ENCODE data around the gene FLNB.
A peak's percentile ranks its signal among the peaks of the same experiment; 100 is the strongest.

The FLNB gene

DNA sequence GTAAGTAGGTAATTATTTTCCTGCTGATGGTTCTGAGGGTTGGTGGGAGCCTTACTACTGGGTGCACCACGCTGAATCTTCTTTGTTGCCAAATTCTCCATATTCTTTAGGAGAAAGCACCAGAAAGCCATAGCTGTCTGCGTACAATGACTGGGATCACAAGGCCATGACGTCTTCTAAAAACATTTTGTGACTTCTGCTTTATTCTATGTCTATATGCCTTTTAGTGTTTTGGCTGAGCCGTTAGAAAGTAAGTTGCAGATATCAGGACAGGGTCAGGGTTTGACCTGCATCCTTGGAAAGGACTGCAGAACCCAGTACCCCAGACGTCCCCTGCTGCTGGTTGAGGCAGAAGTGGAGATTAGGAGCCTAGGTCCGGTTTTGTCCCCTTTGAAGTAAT is 107.0 kb downstream of the FLNB start:
- in situ Hi-C loops (cut with MboI; ENCODE audit: low pct_unique_long_range_greater_than_20kb, low sequenced_read_pairs, unreplicated experiment) = no loop called here
- DNase-seq (ENCODE audit: low spot score) = no peak
- TF ChIP-seq, protein P1, sequence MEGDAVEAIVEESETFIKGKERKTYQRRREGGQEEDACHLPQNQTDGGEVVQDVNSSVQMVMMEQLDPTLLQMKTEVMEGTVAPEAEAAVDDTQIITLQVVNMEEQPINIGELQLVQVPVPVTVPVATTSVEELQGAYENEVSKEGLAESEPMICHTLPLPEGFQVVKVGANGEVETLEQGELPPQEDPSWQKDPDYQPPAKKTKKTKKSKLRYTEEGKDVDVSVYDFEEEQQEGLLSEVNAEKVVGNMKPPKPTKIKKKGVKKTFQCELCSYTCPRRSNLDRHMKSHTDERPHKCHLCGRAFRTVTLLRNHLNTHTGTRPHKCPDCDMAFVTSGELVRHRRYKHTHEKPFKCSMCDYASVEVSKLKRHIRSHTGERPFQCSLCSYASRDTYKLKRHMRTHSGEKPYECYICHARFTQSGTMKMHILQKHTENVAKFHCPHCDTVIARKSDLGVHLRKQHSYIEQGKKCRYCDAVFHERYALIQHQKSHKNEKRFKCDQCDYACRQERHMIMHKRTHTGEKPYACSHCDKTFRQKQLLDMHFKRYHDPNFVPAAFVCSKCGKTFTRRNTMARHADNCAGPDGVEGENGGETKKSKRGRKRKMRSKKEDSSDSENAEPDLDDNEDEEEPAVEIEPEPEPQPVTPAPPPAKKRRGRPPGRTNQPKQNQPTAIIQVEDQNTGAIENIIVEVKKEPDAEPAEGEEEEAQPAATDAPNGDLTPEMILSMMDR (IDR thresholded peaks at IDR 0.05; ENCODE audit: extremely low read depth, insufficient read depth, missing control alignments) = no peak

DNA sequence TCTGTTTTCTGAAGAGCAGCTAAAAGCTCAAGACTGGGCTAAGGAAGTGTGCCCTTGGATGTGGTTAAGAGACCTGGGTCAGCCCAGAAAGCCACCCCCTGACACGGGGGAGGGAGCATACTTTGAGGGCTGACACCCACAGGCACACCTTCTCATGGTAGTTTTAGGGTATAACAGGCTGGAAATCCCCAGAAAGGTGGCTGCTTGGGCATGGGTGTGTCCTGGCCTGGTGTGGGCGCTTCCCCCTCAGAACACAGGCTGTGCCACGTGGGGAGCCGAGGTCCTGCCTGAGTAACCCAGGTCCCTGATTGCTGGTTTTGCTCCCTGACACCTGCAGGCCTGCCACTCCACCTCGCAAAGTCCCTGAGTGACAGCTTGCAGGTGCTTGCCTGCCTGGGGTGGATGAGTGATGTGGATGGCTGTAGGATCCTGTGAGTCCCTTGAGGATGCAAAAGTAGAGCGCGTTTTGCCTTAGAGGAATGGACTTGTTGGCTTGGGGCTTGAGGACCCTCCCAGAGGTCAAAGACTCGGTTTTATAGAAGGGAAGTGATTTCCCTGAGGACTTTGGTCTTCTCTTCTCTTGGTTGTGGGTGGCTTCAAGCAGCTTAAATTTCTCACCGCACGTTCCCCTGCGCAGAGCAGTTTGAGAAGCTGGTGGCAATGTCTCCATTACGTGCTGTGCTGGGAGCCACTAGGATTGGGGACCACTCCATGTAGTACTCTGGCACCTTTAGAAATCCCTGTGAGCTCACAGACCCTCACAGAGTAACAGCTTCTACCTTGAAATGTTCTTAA is 108.1 kb downstream of the FLNB start:
- TF ChIP-seq, protein P1 (IDR thresholded peaks at IDR 0.05; ENCODE audit: extremely low read depth, insufficient read depth, missing control alignments) = no peak
- peak; percentile 63 for DNase-seq (ENCODE audit: low spot score)
- in situ Hi-C loops (cut with MboI; ENCODE audit: low pct_unique_long_range_greater_than_20kb, low sequenced_read_pairs, unreplicated experiment) = no loop called here

DNA sequence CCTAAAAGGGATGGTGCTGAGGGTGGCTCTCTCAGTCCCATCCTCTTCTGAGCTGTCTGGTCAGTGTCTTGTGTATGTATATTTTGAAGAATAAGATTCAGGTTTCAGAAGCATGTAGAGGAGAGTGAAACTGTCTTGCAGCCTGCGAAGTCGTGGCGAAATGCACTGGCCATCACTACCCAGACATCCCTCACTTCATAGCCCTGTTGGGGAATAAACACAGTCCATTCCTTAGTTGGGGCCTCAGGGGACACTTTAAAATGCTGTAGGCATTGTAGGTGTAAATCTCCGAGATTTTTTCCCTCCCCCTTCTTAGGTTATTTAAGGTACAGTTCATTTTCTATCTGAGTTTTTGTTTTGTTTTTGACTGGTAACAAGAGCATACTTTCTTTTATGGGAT is 108.8 kb downstream of the FLNB start:
- in situ Hi-C loops (cut with MboI; ENCODE audit: low pct_unique_long_range_greater_than_20kb, low sequenced_read_pairs, unreplicated experiment) = no loop called here
- TF ChIP-seq, protein P1 (IDR thresholded peaks at IDR 0.05; ENCODE audit: extremely low read depth, insufficient read depth, missing control alignments) = no peak
- DNase-seq (ENCODE audit: low spot score) = peak; percentile 34

DNA sequence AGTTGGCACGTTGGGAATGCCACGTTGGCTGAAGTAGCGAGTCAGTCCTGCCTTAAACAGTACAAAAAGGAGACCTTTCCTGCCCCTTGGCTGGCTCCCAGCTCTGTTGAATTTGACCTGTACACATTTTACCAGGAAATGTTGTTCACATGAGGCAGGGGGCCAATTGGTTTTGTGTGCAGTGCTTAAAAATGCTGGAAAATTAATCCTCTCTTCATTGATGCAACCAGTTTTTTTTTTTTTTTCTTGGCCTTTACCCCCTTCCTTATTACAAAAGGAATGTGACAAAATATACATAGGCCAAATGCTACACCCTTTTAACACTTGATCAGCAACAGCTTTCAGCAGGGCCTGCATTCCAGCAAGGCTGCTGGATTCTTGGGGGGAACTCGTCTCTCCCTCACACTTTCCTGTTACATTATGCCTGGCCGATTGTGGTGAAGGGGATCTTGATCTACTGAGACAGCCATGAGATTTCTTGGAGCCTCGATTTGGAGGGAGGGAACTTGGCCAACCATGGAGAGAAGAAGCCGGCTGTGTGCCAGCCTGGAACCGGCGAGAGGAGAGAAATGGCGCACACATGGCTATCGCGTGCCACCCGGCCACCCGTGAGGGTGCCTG is 109.4 kb downstream of the FLNB start:
- in situ Hi-C loops (cut with MboI; ENCODE audit: low pct_unique_long_range_greater_than_20kb, low sequenced_read_pairs, unreplicated experiment) = no loop called here
- DNase-seq (ENCODE audit: low spot score) = no peak
- TF ChIP-seq, protein P1 (IDR thresholded peaks at IDR 0.05; ENCODE audit: extremely low read depth, insufficient read depth, missing control alignments) = no peak

DNA sequence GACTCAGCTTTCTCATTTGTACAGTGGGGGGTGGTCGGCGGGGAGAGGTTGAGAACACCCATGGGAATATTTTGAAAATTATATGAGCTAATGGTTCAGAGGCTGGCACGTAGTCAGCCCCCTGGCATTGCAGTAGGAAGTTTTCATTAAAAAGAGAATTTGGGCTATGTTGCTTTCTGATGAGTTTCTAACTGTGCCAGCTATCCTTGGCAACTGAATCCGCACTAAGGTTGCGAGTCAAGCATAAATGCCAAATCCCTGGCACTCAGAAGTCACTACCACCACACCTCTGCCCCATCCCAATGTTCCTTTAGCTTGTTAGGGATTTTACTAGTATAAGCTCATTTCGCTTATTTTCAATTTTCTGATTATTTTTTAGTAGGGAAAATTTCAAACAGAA is 111.0 kb downstream of the FLNB start:
- DNase-seq (ENCODE audit: low spot score) = no peak
- in situ Hi-C loops (cut with MboI; ENCODE audit: low pct_unique_long_range_greater_than_20kb, low sequenced_read_pairs, unreplicated experiment) = no loop called here
- TF ChIP-seq, protein P1 (IDR thresholded peaks at IDR 0.05; ENCODE audit: extremely low read depth, insufficient read depth, missing control alignments) = no peak

DNA sequence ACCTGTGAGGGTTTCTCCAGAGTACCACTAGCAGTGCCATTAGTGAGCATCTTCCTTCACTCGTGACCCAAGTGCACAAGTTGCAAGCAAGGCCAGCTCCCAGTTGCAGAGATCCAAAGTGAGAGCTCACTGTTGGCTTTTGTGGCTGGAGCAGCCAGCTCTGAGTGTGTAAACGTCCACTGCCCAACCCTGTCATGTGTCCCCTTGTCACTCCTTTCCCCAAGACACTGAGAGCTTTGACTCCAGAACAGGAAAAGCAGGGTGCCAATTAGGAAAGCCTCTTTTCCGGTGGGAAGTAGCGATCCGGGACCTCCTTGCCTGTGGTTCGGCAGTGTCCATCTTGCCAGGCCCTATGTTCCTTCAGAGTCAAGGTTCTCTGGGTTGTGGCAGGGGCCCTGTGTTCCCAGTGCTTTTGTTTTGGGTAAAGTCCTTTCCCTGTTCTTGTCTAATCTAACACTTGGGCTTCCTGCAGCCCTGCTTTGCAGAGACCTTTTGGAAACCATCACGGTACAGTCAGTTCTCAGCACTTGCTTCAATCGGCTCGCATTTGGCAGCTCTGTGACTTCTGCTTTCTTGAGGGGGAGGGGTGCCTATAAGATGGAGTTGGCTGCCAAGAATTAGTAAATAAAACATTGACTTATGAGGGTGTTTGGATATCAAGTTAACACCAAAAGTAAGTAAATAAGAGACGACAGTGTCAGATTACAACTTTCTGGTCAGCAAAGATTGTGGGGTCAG is 112.0 kb downstream of the FLNB start:
- in situ Hi-C loops (cut with MboI; ENCODE audit: low pct_unique_long_range_greater_than_20kb, low sequenced_read_pairs, unreplicated experiment) = no loop called here
- no peak for DNase-seq (ENCODE audit: low spot score)
- TF ChIP-seq, protein P1 (IDR thresholded peaks at IDR 0.05; ENCODE audit: extremely low read depth, insufficient read depth, missing control alignments) = no peak
